Neural cell (in vitro differentiated cells): ENCODE measurements around the gene ESPNL. TPM values are rescaled to one million over a fixed set of nuclear protein-coding genes. Genes with fewer than 3 reads are reported as not detected.

ENCODE experiments used
- H2AFZ ChIP-seq: fragments of 200-600, 300-800 bp; sonication (generic), shearing (Covaris generic); 2 replicates; pipeline ENCODE4 v1.6.0; 2014; ENCODE audit warnings: low read depth, mild to moderate bottlenecking, antibody characterized with exemption, low read length, moderate library complexity
- H3F3A ChIP-seq: fragments of 200-600 bp; shearing (Covaris generic); 2 replicates; pipeline ENCODE4 v1.6.1; 2016; ENCODE audit warnings: mild to moderate bottlenecking, moderate library complexity, mixed read lengths, antibody characterized with exemption, low read length; ENCODE audit not compliant: insufficient read depth, poor library complexity, severe bottlenecking
- H3K27ac ChIP-seq: fragments of 200-600, 300-800 bp; sonication (generic), shearing (Covaris generic); 2 replicates; pipeline ENCODE4 v1.5.1; 2014; ENCODE audit warnings: mild to moderate bottlenecking, low read length, moderate library complexity
- H3K27me3 ChIP-seq: fragments of 300-800, 200-600 bp; sonication (generic), shearing (Covaris generic); 2 replicates; pipeline ENCODE4 v1.6.0; 2014; ENCODE audit warnings: mild to moderate bottlenecking, low read depth, low read length, moderate library complexity; ENCODE audit not compliant: insufficient read depth
- H3K36me3 ChIP-seq: fragments of 300-800, 200-600 bp; sonication (generic), shearing (Covaris generic); 2 replicates; pipeline ENCODE4 v1.5.1; 2014; ENCODE audit warnings: mild to moderate bottlenecking, antibody characterized with exemption, low read length, moderate library complexity; ENCODE audit not compliant: insufficient read depth
- H3K4me2 ChIP-seq: fragments of 300-800, 200-600 bp; sonication (generic), shearing (Covaris generic); 2 replicates; pipeline ENCODE4 v1.6.0; 2014; ENCODE audit warnings: mild to moderate bottlenecking, low read length
- H3K4me3 ChIP-seq: fragments of 300-800, 200-600 bp; sonication (generic), shearing (Covaris generic); 2 replicates; pipeline ENCODE4 v1.5.1; 2014; ENCODE audit warnings: mild to moderate bottlenecking, low read length, moderate library complexity
- H3K79me2 ChIP-seq: fragments of 200-600 bp; shearing (Covaris generic); replicated peaks from 2 replicates; pipeline ENCODE4 v1.6.0; 2014; ENCODE audit warnings: mild to moderate bottlenecking, low read length, moderate library complexity; ENCODE audit not compliant: insufficient read depth
- H3K9ac ChIP-seq: fragments of 300-800, 200-600 bp; sonication (generic), shearing (Covaris generic); 2 replicates; pipeline ENCODE4 v1.6.1; 2016; ENCODE audit warnings: mild to moderate bottlenecking, low read length, mixed read lengths
- H3K9me2 ChIP-seq: fragments of 200-600 bp; shearing (Covaris generic); 2 replicates; pipeline ENCODE4 v1.6.1; 2016; ENCODE audit warnings: mild to moderate bottlenecking, low read length, mixed read lengths; ENCODE audit not compliant: insufficient read depth
- H3K9me3 ChIP-seq: fragments of 200-600, 300-800 bp; sonication (generic), shearing (Covaris generic); 2 replicates; pipeline ENCODE4 v1.6.1; 2016; ENCODE audit warnings: mild to moderate bottlenecking, mixed run types, low read length, moderate library complexity, mixed read lengths
- H4K20me1 ChIP-seq: fragments of 200-600 bp; shearing (Covaris generic); 2 replicates; pipeline ENCODE4 v1.6.1; 2016; ENCODE audit warnings: mild to moderate bottlenecking, mixed run types; ENCODE audit not compliant: insufficient read depth
- EP300 ChIP-seq: fragments of 450-650 bp; conservative IDR thresholded peaks from 2 replicates; pipeline ENCODE4 v1.6.1; 2014; ENCODE audit warnings: antibody characterized with exemption, mild to moderate bottlenecking, moderate library complexity; ENCODE audit not compliant: poor library complexity, severe bottlenecking
- EZH2 ChIP-seq: fragments of 200-600, 300-800 bp; shearing (Covaris generic), sonication (generic); IDR thresholded peaks from 2 replicates; pipeline ENCODE4 v1.6.1; 2014; ENCODE audit warnings: antibody characterized with exemption, low read length, borderline replicate concordance, mild to moderate bottlenecking; ENCODE audit not compliant: insufficient read depth, poor library complexity, severe bottlenecking
- MXI1 ChIP-seq: fragments of 450-650 bp; conservative IDR thresholded peaks from 2 replicates; pipeline ENCODE4 v1.6.1; 2014; ENCODE audit warnings: antibody characterized with exemption, mild to moderate bottlenecking; ENCODE audit not compliant: poor library complexity, severe bottlenecking
- POLR2AphosphoS5 ChIP-seq: IDR thresholded peaks from 2 replicates; pipeline ENCODE4 v1.6.1; 2012
- RAD21 ChIP-seq: fragments of 450-650 bp; conservative IDR thresholded peaks from 2 replicates; pipeline ENCODE4 v1.6.1; 2014; ENCODE audit warnings: antibody characterized with exemption, mild to moderate bottlenecking, moderate library complexity
- SMC3 ChIP-seq: fragments of 450-650 bp; conservative IDR thresholded peaks from 2 replicates; pipeline ENCODE4 v1.6.1; 2014; ENCODE audit warnings: antibody characterized with exemption, mild to moderate bottlenecking, moderate library complexity; ENCODE audit not compliant: poor library complexity
- TAF1 ChIP-seq: IDR thresholded peaks from 2 replicates; pipeline ENCODE4 v1.6.1; 2012; ENCODE audit warnings: low read depth
- polyA plus RNA-seq: library from polyadenylated mRNA; depleted of rRNA; stranded (reverse); fragments of >200 nt; gene quantifications from 2 replicates; pipeline ENCODE4 v1.2.3, GENCODE V29; 2014
- TF ChIP-seq, protein P1 (sequence below): IDR thresholded peaks from 2 replicates; pipeline ENCODE4 v1.6.1; 2012; ENCODE audit warnings: borderline replicate concordance
- TF ChIP-seq, protein P2 (sequence below): fragments of 450-650 bp; IDR thresholded peaks from 2 replicates; pipeline ENCODE4 v1.5.1; 2014; ENCODE audit warnings: antibody characterized with exemption, mild to moderate bottlenecking, moderate library complexity; ENCODE audit not compliant: poor library complexity, severe bottlenecking

Gene ESPNL
- polyA plus RNA-seq, 1 donor from 2014 or later = 0.69 TPM

DNA sequence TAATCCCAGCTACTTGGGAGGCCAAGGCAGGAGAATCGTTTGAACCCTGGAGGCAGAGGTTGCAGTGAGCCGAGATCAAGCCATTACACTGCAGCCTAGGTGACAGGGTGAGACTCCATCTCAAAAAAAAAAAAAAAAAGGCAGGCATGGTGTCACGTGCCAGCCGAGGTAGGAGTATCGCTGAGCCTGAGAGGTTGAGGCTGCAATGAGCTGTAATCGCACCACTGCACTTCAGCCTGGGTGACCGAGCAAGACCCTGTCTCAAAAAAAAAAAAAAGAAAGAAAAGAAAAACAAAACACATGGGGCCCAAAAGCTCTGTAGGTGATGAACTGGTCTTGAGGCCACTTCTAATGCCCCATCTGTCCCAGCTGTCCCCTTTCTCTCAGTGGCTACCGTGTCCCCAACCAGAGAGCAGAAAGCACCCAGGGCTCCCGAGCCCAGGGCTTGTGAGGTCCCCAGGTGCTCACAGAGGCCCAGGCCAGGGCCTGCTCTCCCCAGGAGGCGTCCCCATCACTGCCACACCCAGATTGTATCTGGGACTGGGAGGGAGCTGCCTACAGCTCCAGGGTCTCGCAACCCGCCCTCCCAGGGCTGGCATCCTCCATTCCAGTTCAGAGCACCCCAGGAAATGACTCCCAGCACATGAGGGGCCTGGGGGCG lies 46.9 kb downstream of the ESPNL start:
- H3K4me2 ChIP-seq = no peak overlapping the region
- H3K36me3 ChIP-seq = no peaks in the 10 kb centered on the region
- H4K20me1 ChIP-seq = no peaks in the 10 kb centered on the region
- H3K9ac ChIP-seq = no peak overlapping the region
- no peaks in the 10 kb centered on the region for H3K27me3 ChIP-seq
- no peaks in the 10 kb centered on the region for H3F3A ChIP-seq
- no peaks in the 10 kb centered on the region for H3K9me2 ChIP-seq
- H2AFZ ChIP-seq = no peak overlapping the region
- no peak overlapping the region for H3K4me3 ChIP-seq
- no peak overlapping the region for H3K27ac ChIP-seq
- TF ChIP-seq EP300 (no peak), RAD21 (no peak), SMC3 (no peak), EZH2 (no peak), MXI1 (no peak), TAF1 (no peak)
- TF ChIP-seq, protein P1, sequence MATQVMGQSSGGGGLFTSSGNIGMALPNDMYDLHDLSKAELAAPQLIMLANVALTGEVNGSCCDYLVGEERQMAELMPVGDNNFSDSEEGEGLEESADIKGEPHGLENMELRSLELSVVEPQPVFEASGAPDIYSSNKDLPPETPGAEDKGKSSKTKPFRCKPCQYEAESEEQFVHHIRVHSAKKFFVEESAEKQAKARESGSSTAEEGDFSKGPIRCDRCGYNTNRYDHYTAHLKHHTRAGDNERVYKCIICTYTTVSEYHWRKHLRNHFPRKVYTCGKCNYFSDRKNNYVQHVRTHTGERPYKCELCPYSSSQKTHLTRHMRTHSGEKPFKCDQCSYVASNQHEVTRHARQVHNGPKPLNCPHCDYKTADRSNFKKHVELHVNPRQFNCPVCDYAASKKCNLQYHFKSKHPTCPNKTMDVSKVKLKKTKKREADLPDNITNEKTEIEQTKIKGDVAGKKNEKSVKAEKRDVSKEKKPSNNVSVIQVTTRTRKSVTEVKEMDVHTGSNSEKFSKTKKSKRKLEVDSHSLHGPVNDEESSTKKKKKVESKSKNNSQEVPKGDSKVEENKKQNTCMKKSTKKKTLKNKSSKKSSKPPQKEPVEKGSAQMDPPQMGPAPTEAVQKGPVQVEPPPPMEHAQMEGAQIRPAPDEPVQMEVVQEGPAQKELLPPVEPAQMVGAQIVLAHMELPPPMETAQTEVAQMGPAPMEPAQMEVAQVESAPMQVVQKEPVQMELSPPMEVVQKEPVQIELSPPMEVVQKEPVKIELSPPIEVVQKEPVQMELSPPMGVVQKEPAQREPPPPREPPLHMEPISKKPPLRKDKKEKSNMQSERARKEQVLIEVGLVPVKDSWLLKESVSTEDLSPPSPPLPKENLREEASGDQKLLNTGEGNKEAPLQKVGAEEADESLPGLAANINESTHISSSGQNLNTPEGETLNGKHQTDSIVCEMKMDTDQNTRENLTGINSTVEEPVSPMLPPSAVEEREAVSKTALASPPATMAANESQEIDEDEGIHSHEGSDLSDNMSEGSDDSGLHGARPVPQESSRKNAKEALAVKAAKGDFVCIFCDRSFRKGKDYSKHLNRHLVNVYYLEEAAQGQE = no peak
- TF ChIP-seq, protein P2, sequence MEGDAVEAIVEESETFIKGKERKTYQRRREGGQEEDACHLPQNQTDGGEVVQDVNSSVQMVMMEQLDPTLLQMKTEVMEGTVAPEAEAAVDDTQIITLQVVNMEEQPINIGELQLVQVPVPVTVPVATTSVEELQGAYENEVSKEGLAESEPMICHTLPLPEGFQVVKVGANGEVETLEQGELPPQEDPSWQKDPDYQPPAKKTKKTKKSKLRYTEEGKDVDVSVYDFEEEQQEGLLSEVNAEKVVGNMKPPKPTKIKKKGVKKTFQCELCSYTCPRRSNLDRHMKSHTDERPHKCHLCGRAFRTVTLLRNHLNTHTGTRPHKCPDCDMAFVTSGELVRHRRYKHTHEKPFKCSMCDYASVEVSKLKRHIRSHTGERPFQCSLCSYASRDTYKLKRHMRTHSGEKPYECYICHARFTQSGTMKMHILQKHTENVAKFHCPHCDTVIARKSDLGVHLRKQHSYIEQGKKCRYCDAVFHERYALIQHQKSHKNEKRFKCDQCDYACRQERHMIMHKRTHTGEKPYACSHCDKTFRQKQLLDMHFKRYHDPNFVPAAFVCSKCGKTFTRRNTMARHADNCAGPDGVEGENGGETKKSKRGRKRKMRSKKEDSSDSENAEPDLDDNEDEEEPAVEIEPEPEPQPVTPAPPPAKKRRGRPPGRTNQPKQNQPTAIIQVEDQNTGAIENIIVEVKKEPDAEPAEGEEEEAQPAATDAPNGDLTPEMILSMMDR = no peak
- no peaks in the 10 kb centered on the region for H3K9me3 ChIP-seq
- no peaks in the 10 kb centered on the region for H3K79me2 ChIP-seq

DNA sequence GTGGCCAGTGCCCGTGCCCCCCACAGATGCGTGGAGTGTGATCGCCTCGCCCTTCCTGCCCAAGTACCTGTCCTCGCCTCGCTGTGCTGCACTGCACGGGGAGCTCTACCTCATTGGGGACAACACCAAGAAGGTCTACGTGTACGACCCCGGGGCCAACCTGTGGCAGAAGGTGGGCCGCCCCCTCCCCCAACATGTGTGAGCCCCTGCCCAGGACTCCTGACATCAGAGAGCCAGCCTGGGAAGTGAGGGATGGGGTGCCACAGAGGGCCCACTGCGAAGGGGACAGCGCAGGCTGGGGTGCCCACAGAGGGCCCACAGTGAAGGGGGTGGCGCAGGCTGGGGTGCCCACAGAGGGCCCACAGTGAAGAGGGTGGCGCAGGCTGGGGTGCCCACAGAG lies 48.8 kb downstream of the ESPNL start:
- Histone ChIP-seq H3F3A (no peaks in the 10 kb centered on the region), H3K9me3 (no peaks in the 10 kb centered on the region), H3K27me3 (no peaks in the 10 kb centered on the region), H3K4me3 (no peak overlapping the region), H3K27ac (no peak overlapping the region), H3K9me2 (no peaks in the 10 kb centered on the region), H3K79me2 (no peaks in the 10 kb centered on the region), H3K9ac (no peak overlapping the region), H2AFZ (no peak overlapping the region), H4K20me1 (no peaks in the 10 kb centered on the region), H3K36me3 (no peaks in the 10 kb centered on the region), H3K4me2 (no peak overlapping the region)
- TF ChIP-seq, protein P1 = no peak
- TF ChIP-seq EZH2 (no peak), SMC3 (no peak), RAD21 (no peak), TAF1 (no peak), EP300 (no peak), POLR2AphosphoS5 (no peak), MXI1 (no peak)
- TF ChIP-seq, protein P2 = no peak
